Measurements from ENCODE around the gene LPXN.

The LPXN gene

GRCh38 chr11:58609723-58610122, 34.1 kb upstream of the LPXN start:
- Histone ChIP-seq H3K36me3 (ENCODE audit: control insufficient read depth in 1 of 2, insufficient read depth in 2 of 2, low read depth in 1 of 2, low read length in 2 of 2) (peaks cover 3 to 52% of the 10 kb centered on the region in 2 experiments), H3K14ac (ENCODE audit: low read length in 2 of 2) (no peak overlapping the region), H2AFZ (ENCODE audit: low read depth, low read length) (no peak overlapping the region), H3K9ac (ENCODE audit: low read length) (no peak overlapping the region), H2BK120ac (ENCODE audit: low read depth, low read length) (no peak overlapping the region), H3K4me2 (ENCODE audit: low read length, poor library complexity, severe bottlenecking) (no peak overlapping the region), H3K27ac (ENCODE audit: low read length, poor library complexity, severe bottlenecking) (no peak overlapping the region), H3K9me3 (ENCODE audit: control insufficient read depth, low read length) (no peaks in the 10 kb centered on the region), H2BK12ac (ENCODE audit: low read length in 2 of 2) (no peak overlapping the region), H3K4me1 (ENCODE audit: control insufficient read depth, insufficient read depth, low read depth, low read length) (no peaks in the 10 kb centered on the region), H2BK15ac (ENCODE audit: low read depth, poor library complexity, severe bottlenecking) (no peak overlapping the region), H4K8ac (ENCODE audit: low read length) (no peak overlapping the region), H2BK5ac (ENCODE audit: low read depth, low read length, poor library complexity, severe bottlenecking) (no peak overlapping the region), H3K23ac (ENCODE audit: low read length in 2 of 2) (no peak overlapping the region), H3K27me3 (ENCODE audit: control insufficient read depth in 1 of 2, insufficient read depth in 1 of 2, low read length in 2 of 2) (no peaks in the 10 kb centered on the region), H3K4ac (ENCODE audit: low read depth in 1 of 2, low read length in 2 of 2) (no peak overlapping the region), H2AK5ac (ENCODE audit: low read length, severe bottlenecking) (no peak overlapping the region), H3K18ac (ENCODE audit: low read depth in 1 of 2, low read length in 2 of 2) (no peak overlapping the region), H4K91ac (ENCODE audit: low read length) (no peak overlapping the region), H3K79me1 (replicated peaks; ENCODE audit: low read length, poor library complexity, severe bottlenecking) (peaks cover 12% of the 10 kb centered on the region), H3K4me3 (ENCODE audit: insufficient read depth in 1 of 2, low read depth in 1 of 2, low read length in 2 of 2) (no peak overlapping the region)
- DNase-seq: no peak
- 98% methylated on average over 8 of the region's 8 CpGs for WGBS

GRCh38 chr11:58608331-58608730, 32.7 kb upstream of the LPXN start:
- H3K79me1 ChIP-seq (replicated peaks; ENCODE audit: low read length, poor library complexity, severe bottlenecking): peaks cover 9% of the 10 kb centered on the region

DNA sequence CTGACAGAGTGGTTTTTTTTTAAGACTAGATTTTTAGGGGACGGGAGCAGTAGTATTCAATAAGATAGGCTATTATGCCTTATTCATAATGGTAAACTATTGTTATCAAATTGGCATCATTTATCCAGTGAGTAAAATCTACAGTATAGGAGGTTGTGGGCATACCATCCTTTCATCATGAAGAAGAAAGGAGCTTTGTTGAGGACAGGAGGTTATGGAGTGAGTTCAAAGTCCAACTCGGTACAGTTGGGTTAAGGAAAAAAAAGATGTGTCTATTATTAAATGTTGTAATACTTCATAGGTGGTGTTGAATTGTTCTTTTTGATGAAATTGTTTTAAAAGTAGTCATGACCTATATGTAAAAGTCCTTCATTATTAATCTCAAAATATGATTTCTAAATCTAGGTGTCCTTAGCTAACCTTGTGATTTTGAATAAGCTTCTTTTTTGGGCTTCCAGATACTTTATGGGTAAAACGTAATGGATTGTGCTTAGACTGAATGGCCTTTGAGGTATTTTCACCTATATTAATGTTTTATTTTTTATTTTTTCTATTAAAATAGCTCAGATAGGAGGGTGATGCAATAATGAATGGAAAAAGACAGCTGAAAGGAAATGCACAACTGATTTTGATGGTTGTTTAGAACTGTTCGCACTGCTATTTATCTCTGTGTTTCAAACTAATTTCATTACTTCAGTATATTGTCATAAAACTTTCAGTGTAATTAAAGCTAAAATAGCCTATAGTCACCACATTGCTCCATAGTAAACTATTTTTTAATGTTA, 31.5 kb upstream of the LPXN start:
- Histone ChIP-seq H2BK5ac (ENCODE audit: low read depth, low read length, poor library complexity, severe bottlenecking) (no peak overlapping the region), H2BK12ac (ENCODE audit: low read length in 2 of 2) (no peak overlapping the region), H4K8ac (ENCODE audit: low read length) (no peak overlapping the region), H4K91ac (ENCODE audit: low read length) (no peak overlapping the region), H3K79me1 (replicated peaks; ENCODE audit: low read length, poor library complexity, severe bottlenecking) (peaks cover 5% of the 10 kb centered on the region), H3K18ac (ENCODE audit: low read depth in 1 of 2, low read length in 2 of 2) (no peak overlapping the region), H2AFZ (ENCODE audit: low read depth, low read length) (no peak overlapping the region), H3K9me3 (ENCODE audit: control insufficient read depth, low read length) (no peaks in the 10 kb centered on the region), H3K36me3 (ENCODE audit: control insufficient read depth in 1 of 2, insufficient read depth in 2 of 2, low read depth in 1 of 2, low read length in 2 of 2) (peaks cover 3 to 26% of the 10 kb centered on the region in 2 experiments), H3K14ac (ENCODE audit: low read length in 2 of 2) (no peak overlapping the region), H3K4ac (ENCODE audit: low read depth in 1 of 2, low read length in 2 of 2) (no peak overlapping the region), H3K9ac (ENCODE audit: low read length) (no peak overlapping the region), H3K23ac (ENCODE audit: low read length in 2 of 2) (no peak overlapping the region), H3K27me3 (ENCODE audit: control insufficient read depth in 1 of 2, insufficient read depth in 1 of 2, low read length in 2 of 2) (no peaks in the 10 kb centered on the region), H2BK15ac (ENCODE audit: low read depth, poor library complexity, severe bottlenecking) (no peak overlapping the region), H2AK5ac (ENCODE audit: low read length, severe bottlenecking) (no peak overlapping the region), H3K4me2 (ENCODE audit: low read length, poor library complexity, severe bottlenecking) (no peak overlapping the region), H3K4me1 (ENCODE audit: control insufficient read depth, insufficient read depth, low read depth, low read length) (no peaks in the 10 kb centered on the region), H2BK120ac (ENCODE audit: low read depth, low read length) (no peak overlapping the region), H3K27ac (ENCODE audit: low read length, poor library complexity, severe bottlenecking) (no peak overlapping the region), H3K4me3 (ENCODE audit: insufficient read depth in 1 of 2, low read depth in 1 of 2, low read length in 2 of 2) (no peak overlapping the region)
- no peak for DNase-seq
- WGBS: 100% methylated on average over 1 of the region's 4 CpGs

More at GRCh38 chr11:58608331-58608730, 32.7 kb upstream of the LPXN start:
- H4K8ac ChIP-seq (ENCODE audit: low read length): no peak overlapping the region
- no peak overlapping the region for H2AK5ac ChIP-seq (ENCODE audit: low read length, severe bottlenecking)
- H3K27ac ChIP-seq (ENCODE audit: low read length, poor library complexity, severe bottlenecking): no peak overlapping the region
- H3K23ac ChIP-seq (ENCODE audit: low read length in 2 of 2): no peak overlapping the region
- H3K4me2 ChIP-seq (ENCODE audit: low read length, poor library complexity, severe bottlenecking): no peak overlapping the region
- 94% methylated on average over 5 of the region's 5 CpGs for WGBS
- H2BK5ac ChIP-seq (ENCODE audit: low read depth, low read length, poor library complexity, severe bottlenecking): no peak overlapping the region
- H3K14ac ChIP-seq (ENCODE audit: low read length in 2 of 2): no peak overlapping the region
- no peak overlapping the region for H3K18ac ChIP-seq (ENCODE audit: low read depth in 1 of 2, low read length in 2 of 2)
- no peaks in the 10 kb centered on the region for H3K27me3 ChIP-seq (ENCODE audit: control insufficient read depth in 1 of 2, insufficient read depth in 1 of 2, low read length in 2 of 2)
- H2BK120ac ChIP-seq (ENCODE audit: low read depth, low read length): no peak overlapping the region
- H2BK15ac ChIP-seq (ENCODE audit: low read depth, poor library complexity, severe bottlenecking): no peak overlapping the region
- H3K9me3 ChIP-seq (ENCODE audit: control insufficient read depth, low read length): no peaks in the 10 kb centered on the region
- DNase-seq: no peak
- no peak overlapping the region for H2BK12ac ChIP-seq (ENCODE audit: low read length in 2 of 2)
- H2AFZ ChIP-seq (ENCODE audit: low read depth, low read length): no peak overlapping the region
- no peak overlapping the region for H3K4me3 ChIP-seq (ENCODE audit: insufficient read depth in 1 of 2, low read depth in 1 of 2, low read length in 2 of 2)
- no peak overlapping the region for H4K91ac ChIP-seq (ENCODE audit: low read length)
- no peak overlapping the region for H3K9ac ChIP-seq (ENCODE audit: low read length)
- H3K4me1 ChIP-seq (ENCODE audit: control insufficient read depth, insufficient read depth, low read depth, low read length): no peaks in the 10 kb centered on the region
- H3K4ac ChIP-seq (ENCODE audit: low read depth in 1 of 2, low read length in 2 of 2): no peak overlapping the region
- peaks cover 3 to 38% of the 10 kb centered on the region in 2 experiments for H3K36me3 ChIP-seq (ENCODE audit: control insufficient read depth in 1 of 2, insufficient read depth in 2 of 2, low read depth in 1 of 2, low read length in 2 of 2)

DNA sequence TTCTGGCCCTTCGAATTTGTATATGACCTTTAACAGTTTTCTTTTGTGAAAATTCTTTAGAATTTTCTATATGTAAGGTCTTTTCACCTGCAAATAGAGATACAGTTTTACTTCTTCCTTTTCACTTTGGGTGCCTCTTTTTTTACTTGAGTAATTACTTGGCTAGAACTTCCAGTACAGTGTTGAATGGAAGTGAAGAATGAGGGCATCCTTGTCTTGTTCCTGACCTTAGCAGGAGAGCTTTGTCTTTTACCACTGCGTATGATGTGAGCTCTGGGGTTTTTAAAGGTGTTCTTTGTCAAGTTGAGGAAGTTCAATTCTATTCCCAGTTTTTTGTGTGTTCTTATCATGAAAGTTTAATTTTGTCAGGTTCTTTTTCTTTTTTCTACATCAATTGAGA, 24.9 kb upstream of the LPXN start:
- Histone ChIP-seq H2BK120ac (ENCODE audit: low read depth, low read length) (no peak overlapping the region), H3K23ac (ENCODE audit: low read length in 2 of 2) (no peak overlapping the region), H3K4me3 (ENCODE audit: insufficient read depth in 1 of 2, low read depth in 1 of 2, low read length in 2 of 2) (no peak overlapping the region), H3K9ac (ENCODE audit: low read length) (no peak overlapping the region), H3K36me3 (ENCODE audit: control insufficient read depth in 1 of 2, insufficient read depth in 2 of 2, low read depth in 1 of 2, low read length in 2 of 2) (peaks cover 0 to 3% of the 10 kb centered on the region in 2 experiments), H3K27ac (ENCODE audit: low read length, poor library complexity, severe bottlenecking) (no peak overlapping the region), H2BK12ac (ENCODE audit: low read length in 2 of 2) (no peak overlapping the region), H2BK15ac (ENCODE audit: low read depth, poor library complexity, severe bottlenecking) (no peak overlapping the region), H2AK5ac (ENCODE audit: low read length, severe bottlenecking) (no peak overlapping the region), H3K79me1 (replicated peaks; ENCODE audit: low read length, poor library complexity, severe bottlenecking) (peaks cover 4% of the 10 kb centered on the region), H3K27me3 (ENCODE audit: control insufficient read depth in 1 of 2, insufficient read depth in 1 of 2, low read length in 2 of 2) (no peaks in the 10 kb centered on the region), H3K14ac (ENCODE audit: low read length in 2 of 2) (no peak overlapping the region), H3K4me1 (ENCODE audit: control insufficient read depth, insufficient read depth, low read depth, low read length) (no peaks in the 10 kb centered on the region), H3K18ac (ENCODE audit: low read depth in 1 of 2, low read length in 2 of 2) (no peak overlapping the region), H4K8ac (ENCODE audit: low read length) (no peak overlapping the region), H3K4ac (ENCODE audit: low read depth in 1 of 2, low read length in 2 of 2) (no peak overlapping the region), H2BK5ac (ENCODE audit: low read depth, low read length, poor library complexity, severe bottlenecking) (no peak overlapping the region), H3K9me3 (ENCODE audit: control insufficient read depth, low read length) (no peaks in the 10 kb centered on the region), H4K91ac (ENCODE audit: low read length) (no peak overlapping the region), H3K4me2 (ENCODE audit: low read length, poor library complexity, severe bottlenecking) (no peak overlapping the region), H2AFZ (ENCODE audit: low read depth, low read length) (no peak overlapping the region)
- no peak for DNase-seq
- 95% methylated on average over 1 of the region's 2 CpGs for WGBS
